Neural progenitor cell (in vitro differentiated cells): ENCODE data around the gene RFX7. TPM values are rescaled to one million over a fixed set of nuclear protein-coding genes. Genes with fewer than 3 reads are reported as not detected.
A peak's percentile ranks its signal among the peaks of the same experiment; 100 is the strongest.

Experiments
- DNase-seq: peaks from one replicate; pipeline ENCODE4 v3.0.0-alpha.2; 2016; ENCODE audit warnings: low spot score
- H2AFZ ChIP-seq: fragments of 200-600 bp; sonication (generic); replicated peaks from 2 replicates; pipeline ENCODE4 v1.6.1; 2016; ENCODE audit warnings: antibody characterized with exemption
- H3F3A ChIP-seq: fragments of 200-600 bp; sonication (generic); 2 replicates; pipeline ENCODE4 v1.6.1; 2016; ENCODE audit warnings: antibody characterized with exemption, low read depth
- H3K27ac ChIP-seq: fragments of 200-600 bp; sonication (generic); 2 replicates; pipeline ENCODE4 v1.5.1; 2016; ENCODE audit warnings: mild to moderate bottlenecking
- H3K27me3 ChIP-seq: fragments of 200-600 bp; sonication (generic); 2 replicates; pipeline ENCODE4 v1.6.1; 2016; ENCODE audit warnings: mild to moderate bottlenecking, moderate library complexity
- H3K36me3 ChIP-seq: fragments of 200-600 bp; sonication (generic); 2 replicates; pipeline ENCODE4 v1.5.1; 2016
- H3K4me1 ChIP-seq: fragments of 200-600 bp; sonication (generic); 2 replicates; pipeline ENCODE4 v1.6.1; 2016; ENCODE audit warnings: mixed run types
- H3K4me2 ChIP-seq: fragments of 200-600 bp; sonication (generic); 2 replicates; pipeline ENCODE4 v1.6.1; 2016
- H3K4me3 ChIP-seq: fragments of 200-600 bp; sonication (generic); 2 replicates; pipeline ENCODE4 v1.5.1; 2016
- H3K79me2 ChIP-seq: fragments of 200-600 bp; sonication (generic); 2 replicates; pipeline ENCODE4 v1.6.1; 2016; ENCODE audit warnings: low read depth
- H3K9ac ChIP-seq: fragments of 200-600 bp; sonication (generic); 2 replicates; pipeline ENCODE4 v1.6.1; 2016
- H3K9me3 ChIP-seq: fragments of 200-600 bp; sonication (generic); 2 replicates; pipeline ENCODE4 v1.5.1; 2016; ENCODE audit warnings: low read depth
- H4K20me1 ChIP-seq: fragments of 200-600 bp; sonication (generic); 2 replicates; pipeline ENCODE4 v1.6.1; 2016; ENCODE audit warnings: low read depth
- H3K27ac Mint-ChIP-seq: 3 replicates; pipeline ENCODE4 v1.8.0; 2021; ENCODE audit warnings: mixed read lengths
- H3K27me3 Mint-ChIP-seq: 2 replicates; pipeline ENCODE4 v1.8.0; 2022; ENCODE audit warnings: low read depth, mild to moderate bottlenecking, inconsistent platforms, moderate library complexity, mixed read lengths; ENCODE audit not compliant: insufficient read depth
- H3K36me3 Mint-ChIP-seq: 3 replicates; pipeline ENCODE4 v1.8.0; 2021; ENCODE audit warnings: mixed read lengths
- H3K4me1 Mint-ChIP-seq: 3 replicates; pipeline ENCODE4 v1.8.0; 2021; ENCODE audit warnings: mixed read lengths
- H3K4me3 Mint-ChIP-seq: 3 replicates; pipeline ENCODE4 v1.8.0; 2021; ENCODE audit warnings: mild to moderate bottlenecking, moderate library complexity, mixed read lengths
- H3K9me3 Mint-ChIP-seq: 3 replicates; pipeline ENCODE4 v1.8.0; 2020; ENCODE audit warnings: mixed read lengths
- EZH2 ChIP-seq: fragments of 200-600 bp; sonication (generic); IDR thresholded peaks from 2 replicates; pipeline ENCODE4 v1.6.1; 2017; ENCODE audit warnings: antibody characterized with exemption, mild to moderate bottlenecking, moderate library complexity
- EZH2phosphoT487 ChIP-seq: fragments of 200-600 bp; sonication (generic); IDR thresholded peaks from 2 replicates; pipeline ENCODE4 v1.6.1; 2017; ENCODE audit warnings: antibody characterized with exemption
- total RNA-seq: library from RNA; depleted of rRNA; stranded (reverse); fragments of >200 nt; gene quantifications from 2 replicates; pipeline ENCODE4 v1.2.3, GENCODE V29; 2015; ENCODE audit warnings: low replicate concordance
- TF ChIP-seq, protein P1 (sequence below): fragments of 200-600 bp; sonication (generic); IDR thresholded peaks from 2 replicates; pipeline ENCODE4 v1.5.1; 2017; ENCODE audit warnings: antibody characterized with exemption, mild to moderate bottlenecking

The RFX7 gene
- total RNA-seq, 1 donor from 2014 or later, result 24.1 TPM

DNA sequence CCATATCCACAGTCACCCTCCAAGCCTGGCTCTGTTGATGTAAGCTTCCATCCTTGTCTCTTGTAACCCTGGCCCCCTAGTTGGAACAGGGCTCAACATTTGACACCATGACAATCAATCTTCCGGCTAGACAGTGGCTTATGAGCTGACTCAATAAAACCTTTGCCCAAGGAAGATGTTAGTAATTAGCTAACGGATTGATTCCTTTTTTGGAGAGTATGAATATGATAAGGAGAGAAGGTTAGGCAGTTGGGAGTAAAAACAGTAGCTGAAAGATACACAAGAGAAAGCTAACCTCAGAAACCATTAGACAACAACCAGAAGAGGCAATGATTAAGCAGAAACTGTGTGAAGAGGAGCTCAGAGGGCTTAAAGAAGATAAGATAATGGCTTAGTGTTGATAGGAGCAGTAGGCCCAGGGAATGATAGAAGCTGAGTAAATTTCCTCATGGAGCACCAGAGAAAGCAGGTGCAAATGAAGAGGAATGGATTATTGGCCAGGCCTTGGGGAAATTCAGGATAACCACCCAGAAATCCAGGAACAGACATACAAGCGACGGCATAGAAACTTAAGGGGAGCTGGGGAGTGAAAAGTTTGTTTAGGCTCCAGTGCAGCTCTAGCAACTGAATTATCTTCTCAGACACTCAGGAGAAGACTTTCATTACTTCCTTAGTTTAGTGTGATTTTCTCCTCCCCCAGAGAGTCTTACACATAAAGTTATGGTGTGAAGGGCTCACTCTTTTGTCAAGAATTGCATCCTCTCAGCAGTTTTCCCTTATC is 7.8 kb upstream of the RFX7 start:
- no peak for DNase-seq
- Mint-ChIP-seq H3K27me3 (no peaks in the 10 kb centered on the region), H3K9me3 (no peaks in the 10 kb centered on the region), H3K36me3 (no peaks in the 10 kb centered on the region), H3K27ac (no peak overlapping the region), H3K4me1 (peaks cover 15% of the 10 kb centered on the region), H3K4me3 (no peak overlapping the region)
- Histone ChIP-seq H3K27me3 (no peaks in the 10 kb centered on the region), H3K9ac (no peak overlapping the region), H3K4me2 (no peak overlapping the region), H2AFZ (no peak overlapping the region), H3K79me2 (no peaks in the 10 kb centered on the region), H3K27ac (no peak overlapping the region), H3K4me1 (peaks cover 26% of the 10 kb centered on the region), H3K4me3 (no peak overlapping the region), H3K9me3 (no peaks in the 10 kb centered on the region), H3K36me3 (no peaks in the 10 kb centered on the region), H3F3A (peaks cover 10% of the 10 kb centered on the region), H4K20me1 (no peaks in the 10 kb centered on the region)
- TF ChIP-seq, protein P1, sequence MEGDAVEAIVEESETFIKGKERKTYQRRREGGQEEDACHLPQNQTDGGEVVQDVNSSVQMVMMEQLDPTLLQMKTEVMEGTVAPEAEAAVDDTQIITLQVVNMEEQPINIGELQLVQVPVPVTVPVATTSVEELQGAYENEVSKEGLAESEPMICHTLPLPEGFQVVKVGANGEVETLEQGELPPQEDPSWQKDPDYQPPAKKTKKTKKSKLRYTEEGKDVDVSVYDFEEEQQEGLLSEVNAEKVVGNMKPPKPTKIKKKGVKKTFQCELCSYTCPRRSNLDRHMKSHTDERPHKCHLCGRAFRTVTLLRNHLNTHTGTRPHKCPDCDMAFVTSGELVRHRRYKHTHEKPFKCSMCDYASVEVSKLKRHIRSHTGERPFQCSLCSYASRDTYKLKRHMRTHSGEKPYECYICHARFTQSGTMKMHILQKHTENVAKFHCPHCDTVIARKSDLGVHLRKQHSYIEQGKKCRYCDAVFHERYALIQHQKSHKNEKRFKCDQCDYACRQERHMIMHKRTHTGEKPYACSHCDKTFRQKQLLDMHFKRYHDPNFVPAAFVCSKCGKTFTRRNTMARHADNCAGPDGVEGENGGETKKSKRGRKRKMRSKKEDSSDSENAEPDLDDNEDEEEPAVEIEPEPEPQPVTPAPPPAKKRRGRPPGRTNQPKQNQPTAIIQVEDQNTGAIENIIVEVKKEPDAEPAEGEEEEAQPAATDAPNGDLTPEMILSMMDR, result no peak
- TF ChIP-seq EZH2phosphoT487 (no peak), EZH2 (no peak)

DNA sequence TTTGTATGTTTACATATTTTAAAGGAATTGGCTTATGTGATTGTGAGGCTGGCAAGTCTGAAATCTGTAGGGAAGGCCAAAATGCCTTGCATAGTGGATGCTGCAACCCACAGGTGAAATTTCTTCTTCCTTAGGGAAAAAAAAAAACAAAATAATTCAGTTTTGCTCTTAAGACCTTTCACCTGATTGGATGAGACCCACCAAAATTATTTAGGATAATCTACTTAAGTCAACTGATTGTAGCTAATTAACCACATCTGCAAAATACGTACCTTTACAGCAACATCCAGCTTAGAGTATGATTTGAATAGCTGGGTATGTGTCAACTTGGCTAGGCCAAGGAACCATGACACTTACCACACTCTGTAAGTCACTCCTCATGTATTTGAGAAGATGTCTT is 6.9 kb upstream of the RFX7 start:
- no peak overlapping the region for H3K27ac Mint-ChIP-seq
- no peaks in the 10 kb centered on the region for H3K36me3 Mint-ChIP-seq
- TF ChIP-seq, protein P1, result no peak
- TF ChIP-seq EZH2 (no peak), EZH2phosphoT487 (no peak)

DNA sequence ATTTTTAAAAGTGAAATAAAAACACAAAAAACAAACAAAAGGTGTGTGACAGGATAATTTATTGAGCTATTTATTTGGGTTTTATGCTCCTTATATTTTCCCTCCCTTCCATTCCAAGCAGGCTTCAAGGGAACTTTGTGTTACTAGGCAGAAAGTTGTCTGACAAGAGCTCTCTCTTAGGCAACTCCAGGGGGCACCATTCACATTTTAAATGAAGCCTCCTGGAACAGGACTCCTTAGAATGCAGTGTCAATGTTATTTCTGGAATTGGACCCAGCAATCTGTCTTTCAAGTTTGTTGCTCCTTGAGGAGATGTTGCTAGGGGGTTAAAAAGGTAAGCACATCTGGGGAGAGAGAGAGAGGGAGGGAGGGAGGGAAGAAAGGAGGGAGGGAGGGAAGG is 5.4 kb upstream of the RFX7 start:
- H3K27me3 Mint-ChIP-seq, result peaks cover 3% of the 10 kb centered on the region
- H3K79me2 ChIP-seq, result peaks cover 5% of the 10 kb centered on the region
- no peaks in the 10 kb centered on the region for H3K36me3 Mint-ChIP-seq
- peaks cover 23% of the 10 kb centered on the region for H3F3A ChIP-seq
- no peaks in the 10 kb centered on the region for H3K36me3 ChIP-seq
- H2AFZ ChIP-seq, result no peak overlapping the region
- no peaks in the 10 kb centered on the region for H3K9me3 ChIP-seq
- H3K4me1 ChIP-seq, result peaks cover 29% of the 10 kb centered on the region
- H3K27me3 ChIP-seq, result no peaks in the 10 kb centered on the region
- H3K4me1 Mint-ChIP-seq, result peaks cover 32% of the 10 kb centered on the region
- peak; percentile 76 for DNase-seq
- no peaks in the 10 kb centered on the region for H4K20me1 ChIP-seq
- no peak overlapping the region for H3K27ac Mint-ChIP-seq
- H3K9ac ChIP-seq, result no peak overlapping the region
- no peak overlapping the region for H3K27ac ChIP-seq
- no peaks in the 10 kb centered on the region for H3K9me3 Mint-ChIP-seq
- H3K4me2 ChIP-seq, result no peak overlapping the region
- H3K4me3 ChIP-seq, result no peak overlapping the region
- TF ChIP-seq EZH2, result no peak
- TF ChIP-seq, protein P1, result peak; percentile 72
- TF ChIP-seq EZH2phosphoT487, result no peak
- H3K4me3 Mint-ChIP-seq, result no peak overlapping the region

More for the DNA sequence above, 6.9 kb upstream of the RFX7 start:
- Histone ChIP-seq H3K27ac (no peak overlapping the region), H3K9ac (no peak overlapping the region), H3K79me2 (peaks cover 2% of the 10 kb centered on the region), H3K4me2 (no peak overlapping the region), H3K36me3 (no peaks in the 10 kb centered on the region), H3K27me3 (no peaks in the 10 kb centered on the region), H3K9me3 (no peaks in the 10 kb centered on the region), H2AFZ (no peak overlapping the region), H4K20me1 (no peaks in the 10 kb centered on the region), H3K4me1 (peaks cover 28% of the 10 kb centered on the region), H3K4me3 (no peak overlapping the region), H3F3A (peaks cover 12% of the 10 kb centered on the region)
- Mint-ChIP-seq H3K27me3 (no peaks in the 10 kb centered on the region), H3K9me3 (no peaks in the 10 kb centered on the region), H3K4me3 (no peak overlapping the region), H3K4me1 (peaks cover 21% of the 10 kb centered on the region)
- DNase-seq, result no peak
